Measurements from ENCODE around the gene B3GALT2. TPM values are rescaled to one million over a fixed set of nuclear protein-coding genes. Genes with fewer than 3 reads are reported as not detected.
A peak's percentile ranks its signal among the peaks of the same experiment; 100 is the strongest.

B3GALT2 gene
- polyA plus RNA-seq, 1 donor: 4.9 TPM

GRCh38 chr1:193184776-193185175 is 1.6 kb downstream of the B3GALT2 start:
- H3K36me3 ChIP-seq (ENCODE audit: control insufficient read depth, insufficient read depth, low read length): no peaks in the 10 kb centered on the region
- peak overlapping the region; percentile 91 for H3K27ac ChIP-seq (ENCODE audit: low read length)
- no peaks in the 10 kb centered on the region for H3K9me3 ChIP-seq (ENCODE audit: control insufficient read depth, low read depth, low read length)
- DNase-seq: no peak
- peaks cover 24% of the 10 kb centered on the region for H3K4me1 ChIP-seq (ENCODE audit: control insufficient read depth, insufficient read depth, low read length)
- no CpG with 5 or more reads among the region's 1 CpG for WGBS (ENCODE audit: insufficient coverage, low lambda C conversion rate)
- H3K4me3 ChIP-seq (ENCODE audit: low read length): peak overlapping the region; percentile 35
- no peaks in the 10 kb centered on the region for H3K27me3 ChIP-seq (ENCODE audit: control insufficient read depth, insufficient read depth, low read length)

- 0% methylated on average over 2 of the region's 2 CpGs for WGBS (ENCODE audit: insufficient coverage, low lambda C conversion rate)
- Histone ChIP-seq H3K4me3 (ENCODE audit: low read length) (peak overlapping the region; percentile 11), H3K4me1 (ENCODE audit: control insufficient read depth, insufficient read depth, low read length) (peaks cover 14% of the 10 kb centered on the region), H3K27me3 (ENCODE audit: control insufficient read depth, insufficient read depth, low read length) (no peaks in the 10 kb centered on the region), H3K9me3 (ENCODE audit: control insufficient read depth, low read depth, low read length) (no peaks in the 10 kb centered on the region), H3K36me3 (ENCODE audit: control insufficient read depth, insufficient read depth, low read length) (no peaks in the 10 kb centered on the region), H3K27ac (ENCODE audit: low read length) (peak overlapping the region; percentile 91)
- peak; percentile 38 to 61 for DNase-seq
These were observed 3.3 kb downstream of the B3GALT2 start for GRCh38 chr1:193183019-193183627.

- Histone ChIP-seq H3K27me3 (ENCODE audit: control insufficient read depth, insufficient read depth, low read length) (no peaks in the 10 kb centered on the region), H3K4me3 (ENCODE audit: low read length) (no peak overlapping the region), H3K27ac (ENCODE audit: low read length) (no peak overlapping the region), H3K36me3 (ENCODE audit: control insufficient read depth, insufficient read depth, low read length) (no peaks in the 10 kb centered on the region), H3K9me3 (ENCODE audit: control insufficient read depth, low read depth, low read length) (no peaks in the 10 kb centered on the region), H3K4me1 (ENCODE audit: control insufficient read depth, insufficient read depth, low read length) (peaks cover 3% of the 10 kb centered on the region)
- WGBS (ENCODE audit: insufficient coverage, low lambda C conversion rate): 86% methylated on average over 1 of the region's 2 CpGs
- no peak for DNase-seq
These were observed 4.4 kb downstream of the B3GALT2 start for GRCh38 chr1:193181985-193182384.

- no peak overlapping the region for H3K27ac ChIP-seq (ENCODE audit: low read length)
- H3K27me3 ChIP-seq (ENCODE audit: control insufficient read depth, insufficient read depth, low read length): no peaks in the 10 kb centered on the region
- WGBS (ENCODE audit: insufficient coverage, low lambda C conversion rate): 86% methylated on average over 1 of the region's 1 CpG
- H3K4me3 ChIP-seq (ENCODE audit: low read length): no peak overlapping the region
- H3K9me3 ChIP-seq (ENCODE audit: control insufficient read depth, low read depth, low read length): no peaks in the 10 kb centered on the region
- H3K36me3 ChIP-seq (ENCODE audit: control insufficient read depth, insufficient read depth, low read length): no peaks in the 10 kb centered on the region
- DNase-seq: no peak
- H3K4me1 ChIP-seq (ENCODE audit: control insufficient read depth, insufficient read depth, low read length): no peaks in the 10 kb centered on the region
These were observed 4.9 kb downstream of the B3GALT2 start for GRCh38 chr1:193181536-193181935.

GRCh38 chr1:193179094-193179493 is 7.3 kb downstream of the B3GALT2 start:
- Histone ChIP-seq H3K27ac (ENCODE audit: low read length) (no peak overlapping the region), H3K4me1 (ENCODE audit: control insufficient read depth, insufficient read depth, low read length) (no peaks in the 10 kb centered on the region), H3K27me3 (ENCODE audit: control insufficient read depth, insufficient read depth, low read length) (no peaks in the 10 kb centered on the region), H3K9me3 (ENCODE audit: control insufficient read depth, low read depth, low read length) (no peaks in the 10 kb centered on the region), H3K36me3 (ENCODE audit: control insufficient read depth, insufficient read depth, low read length) (no peaks in the 10 kb centered on the region), H3K4me3 (ENCODE audit: low read length) (no peak overlapping the region)
- 72% methylated on average over 3 of the region's 4 CpGs for WGBS (ENCODE audit: insufficient coverage, low lambda C conversion rate)
- no peak for DNase-seq

- no peaks in the 10 kb centered on the region for H3K9me3 ChIP-seq (ENCODE audit: control insufficient read depth, low read depth, low read length)
- H3K27ac ChIP-seq (ENCODE audit: low read length): no peak overlapping the region
- DNase-seq: no peak
- no peaks in the 10 kb centered on the region for H3K4me1 ChIP-seq (ENCODE audit: control insufficient read depth, insufficient read depth, low read length)
- no peak overlapping the region for H3K4me3 ChIP-seq (ENCODE audit: low read length)
- no peaks in the 10 kb centered on the region for H3K27me3 ChIP-seq (ENCODE audit: control insufficient read depth, insufficient read depth, low read length)
- H3K36me3 ChIP-seq (ENCODE audit: control insufficient read depth, insufficient read depth, low read length): no peaks in the 10 kb centered on the region
These were observed 9.6 kb downstream of the B3GALT2 start for GRCh38 chr1:193176788-193177187.

GRCh38 chr1:193176113-193176512 is 10.3 kb downstream of the B3GALT2 start:
- Histone ChIP-seq H3K4me3 (ENCODE audit: low read length) (no peak overlapping the region), H3K9me3 (ENCODE audit: control insufficient read depth, low read depth, low read length) (no peaks in the 10 kb centered on the region), H3K27me3 (ENCODE audit: control insufficient read depth, insufficient read depth, low read length) (no peaks in the 10 kb centered on the region), H3K27ac (ENCODE audit: low read length) (no peak overlapping the region), H3K4me1 (ENCODE audit: control insufficient read depth, insufficient read depth, low read length) (no peaks in the 10 kb centered on the region), H3K36me3 (ENCODE audit: control insufficient read depth, insufficient read depth, low read length) (no peaks in the 10 kb centered on the region)
- no CpG with 5 or more reads among the region's 1 CpG for WGBS (ENCODE audit: insufficient coverage, low lambda C conversion rate)
- no peak for DNase-seq

GRCh38 chr1:193157360-193157759 is 29.1 kb downstream of the B3GALT2 start:
- DNase-seq: no peak

GRCh38 chr1:193156822-193157142 is 29.6 kb downstream of the B3GALT2 start:
- H3K4me3 ChIP-seq (ENCODE audit: low read length): no peak overlapping the region
- WGBS (ENCODE audit: insufficient coverage, low lambda C conversion rate): 90% methylated on average over 1 of the region's 3 CpGs
- H3K27me3 ChIP-seq (ENCODE audit: control insufficient read depth, insufficient read depth, low read length): no peaks in the 10 kb centered on the region
- H3K36me3 ChIP-seq (ENCODE audit: control insufficient read depth, insufficient read depth, low read length): peaks cover 16% of the 10 kb centered on the region
- no peak for DNase-seq
- H3K9me3 ChIP-seq (ENCODE audit: control insufficient read depth, low read depth, low read length): no peaks in the 10 kb centered on the region
- no peak overlapping the region for H3K27ac ChIP-seq (ENCODE audit: low read length)
- H3K4me1 ChIP-seq (ENCODE audit: control insufficient read depth, insufficient read depth, low read length): no peaks in the 10 kb centered on the region

More at GRCh38 chr1:193157360-193157759, 29.1 kb downstream of the B3GALT2 start:
- WGBS (ENCODE audit: insufficient coverage, low lambda C conversion rate): 17% methylated on average over 1 of the region's 2 CpGs
- H3K27me3 ChIP-seq (ENCODE audit: control insufficient read depth, insufficient read depth, low read length): no peaks in the 10 kb centered on the region
- peaks cover 14% of the 10 kb centered on the region for H3K36me3 ChIP-seq (ENCODE audit: control insufficient read depth, insufficient read depth, low read length)
- H3K27ac ChIP-seq (ENCODE audit: low read length): no peak overlapping the region
- no peaks in the 10 kb centered on the region for H3K4me1 ChIP-seq (ENCODE audit: control insufficient read depth, insufficient read depth, low read length)
- H3K4me3 ChIP-seq (ENCODE audit: low read length): no peak overlapping the region
- H3K9me3 ChIP-seq (ENCODE audit: control insufficient read depth, low read depth, low read length): no peaks in the 10 kb centered on the region

GRCh38 chr1:193156117-193156821 is 30.1 kb downstream of the B3GALT2 start:
- DNase-seq: peak in 1 of 2 donors; percentile 13
- peaks cover 20% of the 10 kb centered on the region for H3K36me3 ChIP-seq (ENCODE audit: control insufficient read depth, insufficient read depth, low read length)
- no CpG with 5 or more reads among the region's 3 CpGs for WGBS (ENCODE audit: insufficient coverage, low lambda C conversion rate)
- no peak overlapping the region for H3K4me3 ChIP-seq (ENCODE audit: low read length)
- no peaks in the 10 kb centered on the region for H3K4me1 ChIP-seq (ENCODE audit: control insufficient read depth, insufficient read depth, low read length)
- H3K27ac ChIP-seq (ENCODE audit: low read length): no peak overlapping the region
- no peaks in the 10 kb centered on the region for H3K27me3 ChIP-seq (ENCODE audit: control insufficient read depth, insufficient read depth, low read length)
- H3K9me3 ChIP-seq (ENCODE audit: control insufficient read depth, low read depth, low read length): no peaks in the 10 kb centered on the region

GRCh38 chr1:193144999-193145398 is 41.4 kb downstream of the B3GALT2 start:
- no peaks in the 10 kb centered on the region for H3K27me3 ChIP-seq (ENCODE audit: control insufficient read depth, insufficient read depth, low read length)
- H3K4me3 ChIP-seq (ENCODE audit: low read length): no peak overlapping the region
- H3K36me3 ChIP-seq (ENCODE audit: control insufficient read depth, insufficient read depth, low read length): peaks cover 47% of the 10 kb centered on the region
- H3K27ac ChIP-seq (ENCODE audit: low read length): no peak overlapping the region
- no peaks in the 10 kb centered on the region for H3K9me3 ChIP-seq (ENCODE audit: control insufficient read depth, low read depth, low read length)
- DNase-seq: no peak
- no peaks in the 10 kb centered on the region for H3K4me1 ChIP-seq (ENCODE audit: control insufficient read depth, insufficient read depth, low read length)
- 100% methylated on average over 1 of the region's 1 CpG for whole genome bisulfite sequencing (ENCODE audit: insufficient coverage, low lambda C conversion rate)
